Measurements from ENCODE around the gene CLDN11.

CLDN11 gene

GRCh38 chr3:170441412-170441811, 22.7 kb downstream of the CLDN11 start:
- H3K27ac ChIP-seq (ENCODE audit: extremely low read depth, low read depth, low read length) = no peak overlapping the region
- H3K4me1 ChIP-seq (ENCODE audit: control insufficient read depth, insufficient read depth, low read length) = no peaks in the 10 kb centered on the region
- CTCF ChIA-PET = no interaction called here
- no peaks in the 10 kb centered on the region for H3K36me3 ChIP-seq (ENCODE audit: control insufficient read depth in 2 of 2, insufficient read depth in 1 of 2, low read length in 2 of 2)
- H3K4me3 ChIP-seq (ENCODE audit: low read depth, low read length) = no peak overlapping the region
- no peak for TF ChIP-seq ZBTB49 (tag by site-specific recombination; IDR thresholded peaks at IDR 0.05; ENCODE audit: low read depth)
- POLR2A ChIA-PET = no interaction called here
- H3K9me3 ChIP-seq (ENCODE audit: control insufficient read depth, insufficient read depth, low read depth, low read length) = no peaks in the 10 kb centered on the region

GRCh38 chr3:170442947-170443346, 24.3 kb downstream of the CLDN11 start:
- H3K4me1 ChIP-seq (ENCODE audit: control insufficient read depth, insufficient read depth, low read length) = no peaks in the 10 kb centered on the region
- H3K4me3 ChIP-seq (ENCODE audit: low read depth, low read length) = no peak overlapping the region
- ChIA-PET CTCF (interaction anchor here (1.7 kb wide), 1 partner anchor 29 kb away, joined by 3 read pairs; no protein-coding TSS in a partner anchor), POLR2A (interaction anchor here (0.7 kb wide), 1 partner anchor 43 kb away, joined by 3 read pairs; no protein-coding TSS in a partner anchor)
- H3K27ac ChIP-seq (ENCODE audit: extremely low read depth, low read depth, low read length) = no peak overlapping the region
- no peak for TF ChIP-seq ZNF350 (tag by site-specific recombination; IDR thresholded peaks at IDR 0.05)
- no peak for TF ChIP-seq ZNF621 (tag by site-specific recombination; IDR thresholded peaks at IDR 0.05)
- no peaks in the 10 kb centered on the region for H3K36me3 ChIP-seq (ENCODE audit: control insufficient read depth in 2 of 2, insufficient read depth in 1 of 2, low read length in 2 of 2)
- no peaks in the 10 kb centered on the region for H3K9me3 ChIP-seq (ENCODE audit: control insufficient read depth, insufficient read depth, low read depth, low read length)

- CTCF ChIA-PET = interaction anchor here (1.7 kb wide), 1 partner anchor 30 kb away, joined by 3 read pairs; no protein-coding TSS in a partner anchor
- Histone ChIP-seq H3K36me3 (ENCODE audit: control insufficient read depth in 2 of 2, insufficient read depth in 1 of 2, low read length in 2 of 2) (no peaks in the 10 kb centered on the region), H3K4me3 (ENCODE audit: low read depth, low read length) (no peak overlapping the region), H3K9me3 (ENCODE audit: control insufficient read depth, insufficient read depth, low read depth, low read length) (no peaks in the 10 kb centered on the region), H3K4me1 (ENCODE audit: control insufficient read depth, insufficient read depth, low read length) (no peaks in the 10 kb centered on the region), H3K27ac (ENCODE audit: extremely low read depth, low read depth, low read length) (no peak overlapping the region)
- TF ChIP-seq ZNF140 (tag by site-specific recombination; IDR thresholded peaks at IDR 0.05) (no peak), ZEB2 (tag by site-specific recombination; IDR thresholded peaks at IDR 0.05) (no peak), GLIS1 (tag by site-specific recombination; IDR thresholded peaks at IDR 0.05) (no peak), ZNF830 (tag by site-specific recombination; IDR thresholded peaks at IDR 0.05; ENCODE audit: low read depth) (no peak), ZNF146 (tag by site-specific recombination; IDR thresholded peaks at IDR 0.05) (no peak), ZNF704 (tag by site-specific recombination; IDR thresholded peaks at IDR 0.05) (no peak), MYNN (tag by site-specific recombination; IDR thresholded peaks at IDR 0.05; ENCODE audit: borderline replicate concordance) (no peak), ZNF16 (tag by site-specific recombination; IDR thresholded peaks at IDR 0.05; ENCODE audit: low read depth) (no peak), ZNF426 (tag by site-specific recombination; IDR thresholded peaks at IDR 0.05) (no peak), ZNF571 (tag by site-specific recombination; IDR thresholded peaks at IDR 0.05) (no peak), MEIS1 (CRISPR knock-in tag; IDR thresholded peaks at IDR 0.05; ENCODE audit: borderline replicate concordance) (no peak), AEBP2 (tag by site-specific recombination; IDR thresholded peaks at IDR 0.05; ENCODE audit: borderline replicate concordance) (no peak), PRDM4 (tag by site-specific recombination; IDR thresholded peaks at IDR 0.05) (no peak), KLF10 (tag by site-specific recombination; IDR thresholded peaks at IDR 0.05) (no peak)
- POLR2A ChIA-PET = no interaction called here
These were observed 24.8 kb downstream of the CLDN11 start for GRCh38 chr3:170443457-170443856.

All from HEK293 (cell line).